HepG2 (cell line): ENCODE data around the gene ASIC3. TPM values are rescaled to one million over a fixed set of nuclear protein-coding genes. Genes with fewer than 3 reads are reported as not detected.

ENCODE experiments used
- AGO2 ChIP-seq: fragments of 200-400 bp; formaldehyde crosslinking; optimal IDR thresholded peaks from 2 replicates; pipeline ENCODE3; 2017; ENCODE audit warnings: mild to moderate bottlenecking, low read depth, low read length, moderate library complexity
- ARID4A ChIP-seq: sonication (generic); formaldehyde crosslinking; IDR thresholded peaks from 2 replicates; pipeline ENCODE4 v1.5.0; 2020; ENCODE audit warnings: mild to moderate bottlenecking, missing genetic modification reagents, borderline replicate concordance
- MAFK ChIP-seq, 2 experiments: IDR thresholded peaks in 1 of 2; conservative IDR thresholded peaks in 1 of 2; 2 replicates each; pipeline ENCODE4 v1.6.1; 2011; ENCODE audit warnings: improper control_type of control experiment in 2 of 2, low read length in 2 of 2
- MNT ChIP-seq: fragments of 450-650 bp; IDR thresholded peaks from 2 replicates; pipeline ENCODE4 v1.6.1; 2016
- MXD3 ChIP-seq: IDR thresholded peaks from 2 replicates; pipeline ENCODE4 v1.6.1; 2016; ENCODE audit warnings: mild to moderate bottlenecking, missing biosample characterization, missing genetic modification reagents
- PHB2 ChIP-seq: fragments of 450-650 bp; IDR thresholded peaks from 2 replicates; pipeline ENCODE4 v1.6.1; 2018; ENCODE audit not compliant: partially characterized antibody
- POLR2AphosphoS5 ChIP-seq: IDR thresholded peaks from 2 replicates; pipeline ENCODE4 v1.6.1; 2012; ENCODE audit warnings: low read depth, low read length
- THRA ChIP-seq: sonication (generic); formaldehyde crosslinking; IDR thresholded peaks from 2 replicates; pipeline ENCODE4 v1.4.0; 2020; ENCODE audit warnings: missing genetic modification reagents, borderline replicate concordance
- ZFP36L1 ChIP-seq: sonication (generic); formaldehyde crosslinking; IDR thresholded peaks from 2 replicates; pipeline ENCODE4 v1.8.0; 2022; ENCODE audit warnings: mild to moderate bottlenecking, missing genetic modification reagents, moderate library complexity
- ZNF121 ChIP-seq: sonication (generic); formaldehyde crosslinking; IDR thresholded peaks from 2 replicates; pipeline ENCODE4 v1.5.0; 2020; ENCODE audit warnings: mild to moderate bottlenecking, missing genetic modification reagents
- ZNF205 ChIP-seq: IDR thresholded peaks from 2 replicates; pipeline ENCODE4 v1.6.1; 2018; ENCODE audit warnings: missing biosample characterization, missing genetic modification reagents
- ZNF563 ChIP-seq: sonication (generic); formaldehyde crosslinking; IDR thresholded peaks from 2 replicates; pipeline ENCODE4 v1.8.0; 2022; ENCODE audit warnings: mild to moderate bottlenecking, moderate library complexity, missing genetic modification reagents
- ZNF574 ChIP-seq: sonication (generic); formaldehyde crosslinking; IDR thresholded peaks from 2 replicates; pipeline ENCODE4 v1.4.0; 2020; ENCODE audit warnings: missing genetic modification reagents
- ZNF710 ChIP-seq: sonication (generic); formaldehyde crosslinking; IDR thresholded peaks from 2 replicates; pipeline ENCODE4 v1.5.0; 2020; ENCODE audit warnings: mild to moderate bottlenecking, missing genetic modification reagents, borderline replicate concordance
- ZSCAN12 ChIP-seq: sonication (generic); formaldehyde crosslinking; IDR thresholded peaks from 2 replicates; pipeline ENCODE4 v1.9.0; 2021; ENCODE audit warnings: mild to moderate bottlenecking, missing genetic modification reagents
- polyA plus RNA-seq, 8 experiments: library from polyadenylated mRNA; depleted of rRNA in 3 of 8; stranded (reverse) in 7 of 8; unstranded in 1 of 8; fragments of >200 nt; fragmentation: Illumina TruSeq in 4 of 8; extraction: Trizol in 4 of 8; gene quantifications; 2 replicates each; pipeline versions ENCODE4 v1.2.1 to v1.2.3, GENCODE V29; 2011 to 2016; ENCODE audit warnings: low read depth in 4 of 8, missing spikeins in 1 of 8, mixed read lengths in 1 of 8; ENCODE audit not compliant: insufficient read depth in 1 of 8
- total RNA-seq, 5 experiments: library from RNA; depleted of rRNA; stranded (reverse); fragments of >200 nt; fragmentation: Illumina TruSeq; extraction: Trizol; gene quantifications; 2 replicates each; pipeline ENCODE4 v1.2.3, GENCODE V29; 2016; ENCODE audit warnings: low read depth in 1 of 5

Gene ASIC3
- total and polyA plus RNA-seq, 2 of the 13 experiments (the other 11 are each of a cell fraction or from before 2014, with no cell fraction given) = 0.51 TPM; not detected in 1

GRCh38 chr7:151062399-151063211 lies 14.3 kb downstream of the ASIC3 start (continued):
- TF ChIP-seq ZNF205 (CRISPR knock-in tag) (no peak), MAFK (conservative IDR thresholded peaks at IDR 0.05 in 1 of 2, IDR thresholded peaks at IDR 0.05 in 1 of 2; ENCODE audit: low read length in 2 of 2) (no peak), MNT (peak; percentile 99), MXD3 (CRISPR knock-in tag) (peak; percentile 77), ZFP36L1 (CRISPR knock-in tag) (peak; percentile 39; the same call in 1 of the 2 replicates), AGO2 (peak; percentile 85), ZNF574 (CRISPR knock-in tag) (peak; percentile 14; the same call in 1 of the 2 replicates), ZNF121 (CRISPR knock-in tag) (no peak), ARID4A (CRISPR knock-in tag) (peak; percentile 89), POLR2AphosphoS5 (peak; percentile 73; the same call in 1 of the 2 replicates), ZNF563 (peak; percentile 48; the same call in 1 of the 2 replicates), THRA (CRISPR knock-in tag) (0 out of 2 replicates have a peak, but pooled peaks have one; percentile 27), ZSCAN12 (CRISPR knock-in tag) (no peak), ZNF710 (CRISPR knock-in tag) (peak; percentile 66), PHB2 (no peak)
